Small intestine (tissue), 7 donors: ENCODE data around the gene HPCAL4. TPM values are rescaled to one million over a fixed set of nuclear protein-coding genes. Genes with fewer than 3 reads are reported as not detected.

Source experiments
- DNase-seq, 2 donors: peaks; one replicate each; pipeline versions ENCODE4 v3.0.0 to v3.0.0-alpha.2; 2013
- FAIRE-seq: peaks from 2 replicates; lab custom pipeline; 2012; peaks lifted over from hg19 to GRCh38; lab: Jason Lieb, UNC
- H3K27ac ChIP-seq, 3 donors: one replicate each; pipeline ENCODE4 v1.5.1; 2013; ENCODE audit warnings: low read length in 2 of 3, mild to moderate bottlenecking in 2 of 3, control low read depth in 1 of 3, inconsistent platforms in 1 of 3, low read depth in 1 of 3, moderate library complexity in 1 of 3
- H3K27me3 ChIP-seq, 3 donors: one replicate each; pipeline ENCODE4 v1.6.1; 2013; ENCODE audit warnings: low read length in 3 of 3, inconsistent platforms in 1 of 3; ENCODE audit not compliant: control insufficient read depth in 3 of 3, insufficient read depth in 3 of 3
- H3K36me3 ChIP-seq, 3 donors: one replicate each; pipeline ENCODE4 v1.6.1; 2013; ENCODE audit warnings: low read length in 3 of 3, inconsistent platforms in 1 of 3, low read depth in 1 of 3, mild to moderate bottlenecking in 1 of 3, moderate library complexity in 1 of 3; ENCODE audit not compliant: control insufficient read depth in 3 of 3, insufficient read depth in 2 of 3
- H3K4me1 ChIP-seq, 3 donors: one replicate each; pipeline ENCODE4 v1.6.1; 2013; ENCODE audit warnings: low read length in 2 of 3, inconsistent platforms in 1 of 3, low read depth in 1 of 3, mild to moderate bottlenecking in 1 of 3, moderate library complexity in 1 of 3; ENCODE audit not compliant: control insufficient read depth in 3 of 3, insufficient read depth in 2 of 3
- H3K4me3 ChIP-seq, 3 donors: one replicate each; pipeline ENCODE4 v1.5.1; 2013; ENCODE audit warnings: low read length in 3 of 3, control low read depth in 1 of 3, inconsistent platforms in 1 of 3, low read depth in 1 of 3, mild to moderate bottlenecking in 1 of 3, moderate library complexity in 1 of 3
- H3K9me3 ChIP-seq, 2 donors: one replicate each; pipeline ENCODE4 v1.6.1; 2013; ENCODE audit warnings: low read depth in 1 of 2, low read length in 1 of 2; ENCODE audit not compliant: control insufficient read depth in 2 of 2, insufficient read depth in 1 of 2
- WGBS, 3 donors: extraction: QIAGEN DNeasy Blood & Tissue Kit; methylation state at CpG; one replicate each; pipeline ENCODE4 v1.1.7; 2013; 5-methylcytosine and 5-hydroxymethylcytosine counted together
- polyA plus RNA-seq, 4 donors: library from polyadenylated mRNA; stranded (reverse) in 3 of 4; unstranded in 1 of 4; fragments of 200-250 nt in 3 of 4; fragments of 120-200 nt in 1 of 4; gene quantifications; one replicate each; pipeline versions ENCODE4 v1.2.1 to v1.2.3, GENCODE V29; 2013
- donor health status: healthy with polysubstance abuse.
- donor health status: control.
- donor health status: control.
- donor health status: Bipolar disorder and iron deficiency.
- donor health status: healthy.

The HPCAL4 gene
- polyA plus RNA-seq, 4 donors, result 0.10 to 0.27 (median 0.22) TPM

DNA sequence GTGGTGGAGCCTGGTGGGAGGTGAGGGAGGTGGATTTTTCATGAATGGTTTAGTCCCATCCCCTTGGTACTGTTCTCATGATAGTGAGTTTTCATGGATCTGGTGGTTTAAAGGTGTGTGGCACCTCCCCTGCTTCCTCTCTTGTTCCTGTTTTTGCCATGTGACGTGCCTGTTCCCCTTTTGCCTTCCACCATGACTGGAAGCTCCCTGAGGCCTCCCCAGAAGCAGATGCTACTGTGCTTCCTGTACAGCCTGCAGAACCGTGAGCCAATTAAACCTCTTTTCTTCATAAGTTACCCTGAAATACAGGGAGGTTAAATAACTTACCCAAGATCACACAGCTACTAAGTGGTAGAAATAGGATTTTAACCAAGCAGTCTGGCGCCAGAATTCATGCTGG, 47.5 kb downstream of the HPCAL4 start:
- FAIRE-seq, result no peak
- H3K4me1 ChIP-seq, result no peaks in the 10 kb centered on the region
- no peak overlapping the region for H3K27ac ChIP-seq
- no peak overlapping the region for H3K4me3 ChIP-seq
- no peaks in the 10 kb centered on the region for H3K9me3 ChIP-seq
- H3K36me3 ChIP-seq, result no peaks in the 10 kb centered on the region
- DNase-seq, result no peak
- WGBS, 3 donors, result 80 to 87% (median 83%) methylated on average over 3 of the region's 3 CpGs
- H3K27me3 ChIP-seq, result peaks cover 0 to 28% (median 0%) of the 10 kb centered on the region in 3 donors

DNA sequence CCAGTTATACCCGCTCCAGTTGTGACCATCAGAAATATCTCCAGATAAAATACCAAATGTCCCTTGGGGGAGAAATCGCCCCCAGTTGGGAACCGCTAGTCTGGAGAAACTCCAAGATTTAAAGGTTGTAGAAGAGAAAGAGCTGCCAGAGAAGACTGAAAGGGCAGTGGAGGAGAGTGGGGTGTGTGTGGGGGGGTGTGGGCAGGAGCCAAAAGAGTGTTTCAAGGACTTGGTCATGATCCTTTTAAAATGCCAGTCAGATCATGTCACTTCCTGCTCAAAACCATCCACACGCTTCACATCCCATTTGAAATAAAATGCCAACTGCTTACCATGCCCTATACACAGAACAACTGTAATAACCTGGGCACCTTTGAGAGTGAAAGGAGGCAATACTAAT, 48.4 kb downstream of the HPCAL4 start:
- DNase-seq (no peak), FAIRE-seq (no peak)
- H3K9me3 ChIP-seq, result no peaks in the 10 kb centered on the region
- WGBS, 3 donors, result 81 to 84% (median 81%) methylated on average over 4 of the region's 4 CpGs
- H3K4me1 ChIP-seq, result no peaks in the 10 kb centered on the region
- H3K27ac ChIP-seq, result no peak overlapping the region
- peaks cover 0 to 37% (median 1%) of the 10 kb centered on the region in 3 donors for H3K27me3 ChIP-seq
- no peaks in the 10 kb centered on the region for H3K36me3 ChIP-seq
- no peak overlapping the region for H3K4me3 ChIP-seq

DNA sequence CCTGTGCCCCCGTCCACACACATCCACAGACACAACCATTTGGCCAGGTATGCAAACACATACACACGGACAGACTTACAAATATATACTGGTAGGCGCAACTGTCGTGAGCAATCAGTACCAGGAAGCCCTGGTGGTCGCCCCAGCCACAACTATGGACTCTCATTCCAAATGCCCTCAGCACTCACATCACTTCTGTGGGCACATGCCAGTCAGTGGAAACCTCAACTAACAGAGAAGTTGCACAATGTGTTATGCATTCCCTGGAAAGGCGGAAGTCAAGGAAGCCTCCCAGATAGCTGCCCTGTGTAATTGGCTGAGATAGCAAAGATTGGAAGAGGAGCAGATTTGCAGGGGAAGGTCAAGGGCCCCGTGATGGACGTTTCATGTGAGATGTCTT, 50.4 kb downstream of the HPCAL4 start:
- Histone ChIP-seq H3K27me3 (peaks cover 0 to 48% (median 1%) of the 10 kb centered on the region in 3 donors), H3K9me3 (no peaks in the 10 kb centered on the region), H3K27ac (no peak overlapping the region), H3K4me3 (no peak overlapping the region), H3K4me1 (no peaks in the 10 kb centered on the region), H3K36me3 (no peaks in the 10 kb centered on the region)
- WGBS, 3 donors, result 88 to 93% (median 92%) methylated on average over 8 of the region's 8 CpGs
- DNase-seq (no peak), FAIRE-seq (no peak)

DNA sequence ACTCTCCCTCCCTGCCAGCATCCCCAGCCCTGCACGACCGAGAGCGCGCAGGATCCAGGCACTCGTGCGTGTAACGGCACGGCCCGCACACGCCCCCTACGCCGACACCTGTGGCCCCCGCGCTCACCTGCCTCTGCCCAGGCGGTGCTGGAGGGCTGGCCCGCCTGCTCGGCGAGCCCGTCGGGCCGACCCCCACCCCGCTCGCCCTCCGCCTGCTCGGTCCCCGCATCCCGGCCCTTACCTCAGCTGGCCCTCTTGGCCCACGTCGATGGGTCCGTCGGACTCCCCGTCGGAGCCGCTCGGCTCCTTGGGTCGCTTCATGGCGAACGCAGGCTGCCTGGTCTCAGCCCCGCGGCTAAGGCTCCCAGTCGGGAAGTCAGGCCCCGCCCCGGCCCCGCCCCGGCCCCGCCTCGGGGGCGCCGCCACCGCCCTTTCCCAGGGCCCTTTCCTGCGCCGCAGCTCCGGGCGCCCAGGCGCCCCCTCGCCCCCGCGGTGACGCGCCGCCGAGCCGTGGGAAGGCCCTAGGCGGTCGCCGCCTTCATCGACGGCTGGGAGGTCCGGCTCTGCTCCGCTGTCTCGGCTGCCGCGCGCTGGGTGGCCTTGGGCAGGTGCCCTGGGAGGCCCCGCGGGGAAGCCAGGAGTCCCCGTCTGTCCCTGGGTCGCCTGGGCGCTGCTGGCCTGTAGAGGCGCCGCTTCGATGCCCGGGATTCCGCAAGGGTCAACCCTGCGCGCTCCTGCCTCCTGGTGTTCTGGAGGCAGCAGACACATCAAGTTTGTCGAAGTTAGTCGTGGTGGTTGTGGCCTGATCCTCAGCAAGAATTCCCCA, 51.7 kb downstream of the HPCAL4 start, which contains the start of gene HEYL:
Gene HEYL, minus strand, starts transcription at position 339 of the 826 bp plus-strand sequence. Its CDS starts 18 bp downstream, at position 321.
- no peaks in the 10 kb centered on the region for H3K9me3 ChIP-seq
- peak within 1 kb of the TSS in 2 of 3 donors; percentile 20 to 45 for H3K4me3 ChIP-seq
- H3K4me1 ChIP-seq, result no peaks in the 10 kb centered on the region
- WGBS, 3 donors, result 4 to 6% (median 4%) methylated on average over 73 to 88 of the region's 88 CpGs
- H3K27ac ChIP-seq, result peak within 1 kb of the TSS in 1 of 3 donors; percentile 27
- DNase-seq, result peak; percentile 52 to 78
- FAIRE-seq, result no peak
- peaks cover 0 to 58% (median 1%) of the 10 kb centered on the region in 3 donors for H3K27me3 ChIP-seq
- H3K36me3 ChIP-seq, result no peaks in the 10 kb centered on the region

DNA sequence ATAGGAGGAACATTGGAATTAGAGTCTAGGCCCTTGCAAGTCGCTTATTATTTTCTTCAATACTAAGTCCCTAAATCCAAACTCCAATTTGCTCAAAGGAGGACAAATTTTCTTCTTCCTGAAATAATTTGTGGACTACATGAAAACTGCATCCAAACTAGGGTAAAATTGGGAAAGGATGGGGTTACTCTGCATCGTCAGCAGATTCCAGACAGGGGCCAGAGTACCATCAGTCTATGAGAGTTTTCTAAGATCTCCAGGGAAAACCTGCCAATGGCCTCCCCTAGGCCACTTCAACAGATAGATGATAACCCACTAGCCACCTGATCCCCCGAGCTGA, 52.3 kb downstream of the HPCAL4 start:
- WGBS, 3 donors, result 59 to 75% (median 73%) methylated on average over 3 of the region's 3 CpGs
- DNase-seq (no peak), FAIRE-seq (no peak)
- Histone ChIP-seq H3K9me3 (no peaks in the 10 kb centered on the region), H3K4me3 (peak overlapping the region in 2 of 3 donors; percentile 20 to 45), H3K27ac (peak overlapping the region in 1 of 3 donors; percentile 5), H3K27me3 (peaks cover 0 to 63% (median 1%) of the 10 kb centered on the region in 3 donors), H3K36me3 (no peaks in the 10 kb centered on the region), H3K4me1 (no peaks in the 10 kb centered on the region)

DNA sequence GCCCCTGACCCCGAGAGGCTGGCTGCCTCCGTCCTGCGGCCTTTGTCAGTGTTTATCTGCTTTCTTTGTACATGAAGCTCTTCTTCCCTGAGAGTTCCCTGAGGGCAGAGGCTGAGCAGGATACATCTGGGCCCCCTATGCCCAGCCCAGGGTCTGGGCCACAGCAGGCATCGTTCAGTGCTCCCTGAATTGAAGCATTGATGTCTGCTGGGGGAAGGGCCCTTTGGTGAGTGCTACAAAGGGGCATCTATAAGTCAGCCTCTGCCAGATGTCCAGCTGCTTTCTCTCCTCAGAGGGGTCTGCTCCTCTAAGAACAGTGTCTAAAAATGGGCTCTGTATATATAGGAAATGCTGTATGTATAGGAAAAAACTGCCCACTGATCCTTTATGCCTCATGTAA, 53.9 kb downstream of the HPCAL4 start:
- 70 to 91% (median 77%) methylated on average over 4 of the region's 4 CpGs for WGBS, 3 donors
- Histone ChIP-seq H3K4me1 (no peaks in the 10 kb centered on the region), H3K36me3 (no peaks in the 10 kb centered on the region), H3K4me3 (no peak overlapping the region), H3K27me3 (peaks cover 0 to 65% (median 1%) of the 10 kb centered on the region in 3 donors), H3K9me3 (no peaks in the 10 kb centered on the region), H3K27ac (no peak overlapping the region)
- DNase-seq (no peak), FAIRE-seq (no peak)

DNA sequence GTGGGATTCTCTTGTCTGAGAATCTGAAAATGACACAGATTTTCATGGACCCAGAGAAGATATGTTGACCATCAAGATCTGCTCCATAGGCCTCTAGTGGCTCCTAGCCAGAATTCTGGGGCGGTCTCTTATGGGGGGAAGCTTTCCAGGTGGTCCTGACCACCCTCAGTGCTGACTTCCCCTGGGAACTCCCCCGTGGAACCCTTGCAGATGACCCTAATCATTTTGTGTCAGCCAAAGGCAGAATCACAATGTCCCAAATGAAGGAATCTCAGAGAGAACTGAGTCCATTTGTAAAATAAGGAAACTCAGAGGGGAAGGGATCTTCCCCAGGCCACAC, 55.4 kb downstream of the HPCAL4 start:
- FAIRE-seq, result no peak
- Histone ChIP-seq H3K4me3 (no peak overlapping the region), H3K27ac (peak overlapping the region in 2 of 3 donors; percentile 11 to 17), H3K27me3 (peaks cover 0 to 77% (median 1%) of the 10 kb centered on the region in 3 donors), H3K9me3 (no peaks in the 10 kb centered on the region), H3K4me1 (no peaks in the 10 kb centered on the region), H3K36me3 (peaks cover 0 to 2% (median 0%) of the 10 kb centered on the region in 3 donors)
- no peak for DNase-seq
- 46 to 74% (median 57%) methylated on average over 2 of the region's 2 CpGs for WGBS, 3 donors

DNA sequence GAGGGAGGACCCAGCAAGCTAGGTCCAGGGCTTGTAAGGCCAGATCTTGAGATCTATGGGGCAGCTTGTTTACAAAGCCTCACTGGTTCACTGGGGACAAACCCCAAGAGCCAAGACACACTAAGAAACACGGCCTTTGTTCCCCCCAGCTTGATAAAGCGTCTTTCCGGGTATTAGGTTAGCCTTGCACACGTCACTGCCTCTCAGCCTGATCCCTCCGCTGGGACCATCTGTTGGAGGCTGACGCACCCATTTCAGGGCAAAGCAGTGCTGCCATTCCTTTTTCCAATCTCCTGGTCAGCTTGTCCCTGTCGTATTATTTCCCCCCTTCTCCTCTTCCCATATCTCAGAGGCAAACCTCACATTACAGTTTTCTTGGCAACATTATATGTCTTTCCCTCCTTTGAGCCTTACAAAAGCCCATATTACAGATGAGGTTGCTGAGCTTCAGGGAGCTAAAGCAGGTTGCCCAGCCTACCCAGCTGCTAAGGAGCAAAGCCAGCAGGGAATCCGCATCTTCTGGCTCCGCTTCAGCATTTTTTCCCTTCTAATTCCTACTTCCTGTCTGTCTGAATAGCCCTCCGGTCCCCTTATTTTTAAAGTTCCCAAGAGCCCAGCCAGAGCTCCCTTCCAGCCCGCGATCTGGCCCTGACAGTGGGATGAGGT, 55.9 kb downstream of the HPCAL4 start:
- Histone ChIP-seq H3K9me3 (no peaks in the 10 kb centered on the region), H3K27me3 (peaks cover 0 to 77% (median 1%) of the 10 kb centered on the region in 3 donors), H3K27ac (peak overlapping the region in 2 of 3 donors; percentile 17 to 21), H3K4me3 (no peak overlapping the region), H3K36me3 (peaks cover 0 to 2% (median 0%) of the 10 kb centered on the region in 3 donors), H3K4me1 (no peaks in the 10 kb centered on the region)
- DNase-seq (peak in 1 of 2 donors; percentile 7), FAIRE-seq (no peak)
- 58 to 65% (median 62%) methylated on average over 12 of the region's 12 CpGs for WGBS, 3 donors
